ENCODE results near the gene PLIN1. TPM values are rescaled to one million over a fixed set of nuclear protein-coding genes. Genes with fewer than 3 reads are reported as not detected.
A peak's percentile ranks its signal among the peaks of the same experiment; 100 is the strongest.

The PLIN1 gene
- total RNA-seq, 6 experiments from 2014 or later: 2.5 to 28.8 (median 18.6) TPM

DNA sequence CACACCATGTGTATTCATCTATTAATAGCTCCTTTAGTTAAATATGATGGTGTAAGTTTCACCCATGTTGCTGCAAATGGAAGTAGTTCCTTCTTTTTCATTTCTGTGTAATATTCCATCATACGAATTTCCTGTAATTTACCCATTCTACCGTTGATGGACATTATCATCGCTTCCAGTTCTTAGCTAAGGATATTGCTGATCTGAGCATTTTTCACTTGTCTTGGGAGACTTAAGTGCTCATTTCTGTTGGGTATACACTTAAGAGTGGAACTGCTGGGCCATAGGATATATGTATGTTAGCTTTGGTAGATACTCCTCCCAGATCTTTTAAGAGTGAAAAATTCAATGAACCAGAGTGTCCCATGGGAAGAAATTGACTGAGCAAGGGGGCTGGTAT lies 11.0 kb downstream of the PLIN1 start:
- 82% methylated on average over 3 of the region's 3 CpGs for WGBS (ENCODE audit: insufficient coverage, low coverage, low lambda C conversion rate, missing lambda C conversion rate)
- intact Hi-C loops (cut with DNase I): no loop called here
- Histone ChIP-seq H3K27ac (no peak overlapping the region), H3K36me3 (no peaks in the 10 kb centered on the region), H3K27me3 (no peaks in the 10 kb centered on the region), H3K4me1 (no peaks in the 10 kb centered on the region), H3K9me3 (no peaks in the 10 kb centered on the region), H3K4me3 (no peak overlapping the region)
- ATAC-seq (no peak), DNase-seq (no peak)
- no peak for TF ChIP-seq POLR2A (IDR thresholded peaks at IDR 0.05)

DNA sequence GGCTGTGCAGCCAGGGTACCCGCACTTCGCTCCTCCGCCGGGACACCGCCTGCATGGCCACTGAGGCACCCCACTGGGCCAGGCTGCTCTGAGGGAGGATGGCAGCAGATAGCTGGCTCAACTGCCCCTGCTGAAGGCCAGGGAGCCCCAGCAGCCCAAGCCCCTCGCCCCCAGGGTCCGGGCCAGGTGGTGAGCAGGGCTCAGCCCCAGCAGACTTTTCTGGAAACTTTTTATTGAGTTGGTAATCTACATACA lies 11.5 kb downstream of the PLIN1 start:
- intact Hi-C loops (cut with DNase I): no loop called here
- no peak overlapping the region for H3K4me3 ChIP-seq
- H3K27ac ChIP-seq: no peak overlapping the region
- H3K9me3 ChIP-seq: no peaks in the 10 kb centered on the region
- H3K27me3 ChIP-seq: no peaks in the 10 kb centered on the region
- ATAC-seq (no peak), DNase-seq (no peak)
- H3K36me3 ChIP-seq: no peaks in the 10 kb centered on the region
- H3K4me1 ChIP-seq: no peaks in the 10 kb centered on the region
- no CpG with 5 or more reads among the region's 7 CpGs for WGBS (ENCODE audit: insufficient coverage, low coverage, low lambda C conversion rate, missing lambda C conversion rate)
- TF ChIP-seq, protein P1, sequence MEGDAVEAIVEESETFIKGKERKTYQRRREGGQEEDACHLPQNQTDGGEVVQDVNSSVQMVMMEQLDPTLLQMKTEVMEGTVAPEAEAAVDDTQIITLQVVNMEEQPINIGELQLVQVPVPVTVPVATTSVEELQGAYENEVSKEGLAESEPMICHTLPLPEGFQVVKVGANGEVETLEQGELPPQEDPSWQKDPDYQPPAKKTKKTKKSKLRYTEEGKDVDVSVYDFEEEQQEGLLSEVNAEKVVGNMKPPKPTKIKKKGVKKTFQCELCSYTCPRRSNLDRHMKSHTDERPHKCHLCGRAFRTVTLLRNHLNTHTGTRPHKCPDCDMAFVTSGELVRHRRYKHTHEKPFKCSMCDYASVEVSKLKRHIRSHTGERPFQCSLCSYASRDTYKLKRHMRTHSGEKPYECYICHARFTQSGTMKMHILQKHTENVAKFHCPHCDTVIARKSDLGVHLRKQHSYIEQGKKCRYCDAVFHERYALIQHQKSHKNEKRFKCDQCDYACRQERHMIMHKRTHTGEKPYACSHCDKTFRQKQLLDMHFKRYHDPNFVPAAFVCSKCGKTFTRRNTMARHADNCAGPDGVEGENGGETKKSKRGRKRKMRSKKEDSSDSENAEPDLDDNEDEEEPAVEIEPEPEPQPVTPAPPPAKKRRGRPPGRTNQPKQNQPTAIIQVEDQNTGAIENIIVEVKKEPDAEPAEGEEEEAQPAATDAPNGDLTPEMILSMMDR (IDR thresholded peaks at IDR 0.05): no peak
- TF ChIP-seq POLR2A (IDR thresholded peaks at IDR 0.05): no peak

DNA sequence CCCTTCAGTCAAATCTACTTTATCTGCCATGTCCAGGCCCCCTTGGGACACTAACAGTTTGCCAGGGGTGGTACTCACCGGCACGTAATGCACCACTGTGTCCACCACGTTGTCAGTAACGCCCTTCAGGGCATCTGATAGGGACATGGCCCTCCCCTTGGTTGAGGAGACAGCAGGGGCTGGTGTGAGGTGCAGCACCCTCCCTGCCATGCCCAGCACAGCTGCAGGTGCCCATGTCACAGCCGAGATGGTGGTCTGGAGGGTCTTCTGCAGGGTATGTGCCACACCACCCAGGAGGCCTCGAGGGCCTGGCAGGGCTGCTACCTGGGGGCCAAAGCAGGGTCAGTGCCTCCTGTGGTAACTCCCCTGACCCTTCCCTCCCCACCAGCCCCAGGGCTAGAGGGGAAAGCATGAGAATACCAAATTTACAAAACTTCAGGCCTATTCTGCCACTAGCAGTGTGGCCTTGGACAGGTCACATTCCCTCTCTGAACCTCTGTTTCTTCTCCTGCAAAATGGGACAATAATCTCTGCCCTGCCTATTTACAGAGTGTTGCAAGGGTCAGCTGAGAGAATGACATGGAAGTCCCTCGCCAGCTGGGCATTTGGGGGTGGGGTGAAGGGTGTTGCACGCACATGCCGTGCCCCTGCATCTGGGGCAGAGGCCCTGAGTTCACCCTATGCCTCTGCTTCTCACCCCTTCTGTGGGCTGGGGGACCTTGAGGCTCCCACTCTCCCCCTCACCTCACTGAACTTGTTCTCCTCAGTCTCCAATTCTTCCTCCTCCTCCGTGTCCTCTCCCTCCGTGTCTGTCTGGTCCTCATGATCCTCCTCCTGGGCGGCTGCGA lies 12.1 kb downstream of the PLIN1 start:
- Histone ChIP-seq H3K4me1 (no peaks in the 10 kb centered on the region), H3K9me3 (no peaks in the 10 kb centered on the region), H3K27ac (no peak overlapping the region), H3K27me3 (no peaks in the 10 kb centered on the region), H3K4me3 (no peak overlapping the region), H3K36me3 (no peaks in the 10 kb centered on the region)
- DNase-seq (no peak), ATAC-seq (no peak)
- TF ChIP-seq, protein P1 (IDR thresholded peaks at IDR 0.05): no peak
- no peak for TF ChIP-seq POLR2A (IDR thresholded peaks at IDR 0.05)
- WGBS (ENCODE audit: insufficient coverage, low coverage, low lambda C conversion rate, missing lambda C conversion rate): 40% methylated on average over 2 of the region's 13 CpGs
- intact Hi-C loops (cut with DNase I): no loop called here

DNA sequence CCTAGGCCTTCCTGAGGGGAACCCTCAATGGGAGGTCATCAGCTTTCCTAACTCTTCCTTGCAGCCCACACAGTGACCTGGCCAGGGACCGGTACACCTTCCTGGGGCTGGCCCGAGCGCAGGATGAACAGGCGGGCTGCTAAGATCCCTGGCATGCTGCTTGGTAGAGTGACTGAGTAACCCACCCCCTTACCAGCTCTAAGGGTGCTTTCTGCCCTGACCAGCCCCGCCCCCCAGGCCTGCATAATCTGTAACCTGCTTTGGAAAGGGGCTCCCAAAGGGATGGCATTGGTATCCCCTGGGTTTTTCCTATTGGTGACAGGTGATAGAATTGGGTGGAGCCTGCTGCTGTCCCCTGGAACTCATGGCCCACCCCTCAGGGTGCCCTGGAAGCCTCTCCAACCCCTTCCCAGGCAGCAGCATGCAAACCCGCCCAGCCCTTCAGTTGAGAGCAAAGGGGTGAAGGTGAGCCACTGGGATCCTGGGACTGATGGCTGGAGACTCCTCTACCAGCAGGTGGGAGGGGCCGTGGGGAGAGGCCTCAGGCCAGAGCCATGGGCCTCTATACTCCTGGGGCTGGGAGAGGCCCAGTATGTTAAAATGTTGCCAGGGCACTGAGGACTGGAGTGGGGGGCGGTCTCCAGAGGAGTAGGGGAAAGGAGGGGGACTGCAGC lies 12.8 kb downstream of the PLIN1 start:
- Histone ChIP-seq H3K27ac (peak overlapping the region; percentile 36 to 54 (median 40)), H3K36me3 (no peaks in the 10 kb centered on the region), H3K27me3 (no peaks in the 10 kb centered on the region), H3K4me3 (no peak overlapping the region), H3K4me1 (no peaks in the 10 kb centered on the region), H3K9me3 (no peaks in the 10 kb centered on the region)
- ATAC-seq (peak in 1 of 4 donors; percentile 7), DNase-seq (no peak)
- intact Hi-C loops (cut with DNase I): no loop called here
- TF ChIP-seq POLR2A (IDR thresholded peaks at IDR 0.05): no peak
- TF ChIP-seq, protein P1 (IDR thresholded peaks at IDR 0.05): no peak
- 90% methylated on average over 2 of the region's 8 CpGs for WGBS (ENCODE audit: insufficient coverage, low coverage, low lambda C conversion rate, missing lambda C conversion rate)
